Endothelial cell (in vitro differentiated cells): Measurements from ENCODE around the gene GPR82. TPM values are rescaled to one million over a fixed set of nuclear protein-coding genes. Genes with fewer than 3 reads are reported as not detected.
"Not testable (repeated sequence)": the region's sequence is repeated elsewhere in the genome, so short reads cannot be mapped to it uniquely, and the experiment has no call there.

ENCODE experiments used
- DNase-seq: peaks from one replicate; pipeline ENCODE4 v3.0.0; 2021; ENCODE audit warnings: low spot score
- H3K27ac Mint-ChIP-seq: one replicate; pipeline ENCODE4 v1.8.0; 2021; ENCODE audit warnings: mixed read lengths, inconsistent platforms; ENCODE audit not compliant: unreplicated experiment
- H3K27me3 Mint-ChIP-seq: one replicate; pipeline ENCODE4 v1.8.0; 2021; ENCODE audit warnings: mild to moderate bottlenecking, moderate library complexity, mixed read lengths, inconsistent platforms; ENCODE audit not compliant: unreplicated experiment
- H3K36me3 Mint-ChIP-seq: one replicate; pipeline ENCODE4 v1.8.0; 2021; ENCODE audit warnings: mild to moderate bottlenecking, low read depth, mixed read lengths, inconsistent platforms; ENCODE audit not compliant: unreplicated experiment
- H3K4me1 Mint-ChIP-seq: one replicate; pipeline ENCODE4 v1.8.0; 2021; ENCODE audit warnings: mild to moderate bottlenecking, mixed read lengths, inconsistent platforms; ENCODE audit not compliant: unreplicated experiment
- H3K4me3 Mint-ChIP-seq: one replicate; pipeline ENCODE4 v1.8.0; 2021; ENCODE audit warnings: mild to moderate bottlenecking, mixed read lengths, inconsistent platforms; ENCODE audit not compliant: unreplicated experiment
- H3K9me3 Mint-ChIP-seq: one replicate; pipeline ENCODE4 v1.8.0; 2021; ENCODE audit warnings: mixed read lengths, inconsistent platforms; ENCODE audit not compliant: unreplicated experiment
- long read RNA-seq: library from polyadenylated mRNA; unstranded; transcript quantifications from one replicate; pipeline ENCODE4 v2.0.0, GENCODE V29; 2020; ENCODE audit not compliant: unreplicated experiment
- total RNA-seq: library from RNA; stranded (reverse); fragmentation: NEBNext Ultra II Directional; extraction: Animal tissue kit (Norgen Biotek cat#: 25700); gene quantifications from one replicate; pipeline ENCODE4 v1.2.1, GENCODE V29; 2021; ENCODE audit not compliant: unreplicated experiment
- TF ChIP-seq, protein P1 (sequence below): fragments of 200-600 bp; sonication (generic); IDR thresholded peaks from one replicate; pipeline ENCODE4 v1.5.0; 2021; ENCODE audit warnings: antibody characterized with exemption; ENCODE audit not compliant: unreplicated experiment

The GPR82 gene
- total RNA-seq = not detected
- long read RNA-seq = 0 reads

DNA sequence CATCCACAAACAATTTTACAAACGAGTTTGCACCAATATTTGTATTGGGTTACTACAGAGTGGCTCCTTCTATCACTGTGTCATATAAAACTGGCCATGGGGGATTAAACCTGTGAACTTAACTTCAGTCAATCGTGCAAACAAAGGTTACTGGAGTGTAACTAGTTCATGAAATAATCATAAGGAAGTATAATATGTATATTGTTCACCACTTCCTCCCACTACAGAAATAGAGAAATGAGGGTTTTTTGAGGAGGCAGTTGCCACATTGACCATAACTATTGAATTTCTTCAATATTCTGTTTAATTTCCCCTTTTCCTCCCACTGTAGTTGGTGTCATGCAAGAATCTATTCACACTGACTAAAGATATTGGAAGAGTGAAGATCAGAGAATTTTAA lies at the start of gene GPR82:
Gene GPR82, plus strand, starts transcription at position 356 of the 400 bp plus-strand sequence. CDS start 2,846 bp downstream, outside the sequence.
- H3K9me3 Mint-ChIP-seq = no peaks in the 10 kb centered on the region
- H3K27ac Mint-ChIP-seq = no peak within 1 kb of the TSS
- no peak within 1 kb of the TSS for H3K4me3 Mint-ChIP-seq
- TF ChIP-seq, protein P1, sequence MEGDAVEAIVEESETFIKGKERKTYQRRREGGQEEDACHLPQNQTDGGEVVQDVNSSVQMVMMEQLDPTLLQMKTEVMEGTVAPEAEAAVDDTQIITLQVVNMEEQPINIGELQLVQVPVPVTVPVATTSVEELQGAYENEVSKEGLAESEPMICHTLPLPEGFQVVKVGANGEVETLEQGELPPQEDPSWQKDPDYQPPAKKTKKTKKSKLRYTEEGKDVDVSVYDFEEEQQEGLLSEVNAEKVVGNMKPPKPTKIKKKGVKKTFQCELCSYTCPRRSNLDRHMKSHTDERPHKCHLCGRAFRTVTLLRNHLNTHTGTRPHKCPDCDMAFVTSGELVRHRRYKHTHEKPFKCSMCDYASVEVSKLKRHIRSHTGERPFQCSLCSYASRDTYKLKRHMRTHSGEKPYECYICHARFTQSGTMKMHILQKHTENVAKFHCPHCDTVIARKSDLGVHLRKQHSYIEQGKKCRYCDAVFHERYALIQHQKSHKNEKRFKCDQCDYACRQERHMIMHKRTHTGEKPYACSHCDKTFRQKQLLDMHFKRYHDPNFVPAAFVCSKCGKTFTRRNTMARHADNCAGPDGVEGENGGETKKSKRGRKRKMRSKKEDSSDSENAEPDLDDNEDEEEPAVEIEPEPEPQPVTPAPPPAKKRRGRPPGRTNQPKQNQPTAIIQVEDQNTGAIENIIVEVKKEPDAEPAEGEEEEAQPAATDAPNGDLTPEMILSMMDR = no peak
- H3K4me1 Mint-ChIP-seq = no peaks in the 10 kb centered on the region
- H3K36me3 Mint-ChIP-seq = peaks cover 21% of the 10 kb centered on the region
- DNase-seq = no peak
- H3K27me3 Mint-ChIP-seq = no peaks in the 10 kb centered on the region

- not testable (repeated sequence) for DNase-seq, H3K9me3 Mint-ChIP-seq, H3K27ac Mint-ChIP-seq, H3K36me3 Mint-ChIP-seq, H3K4me1 Mint-ChIP-seq, H3K27me3 Mint-ChIP-seq, H3K4me3 Mint-ChIP-seq
Observed at GRCh38 chrX:41676361-41676760, 47.6 kb upstream of the GPR82 start.

DNA sequence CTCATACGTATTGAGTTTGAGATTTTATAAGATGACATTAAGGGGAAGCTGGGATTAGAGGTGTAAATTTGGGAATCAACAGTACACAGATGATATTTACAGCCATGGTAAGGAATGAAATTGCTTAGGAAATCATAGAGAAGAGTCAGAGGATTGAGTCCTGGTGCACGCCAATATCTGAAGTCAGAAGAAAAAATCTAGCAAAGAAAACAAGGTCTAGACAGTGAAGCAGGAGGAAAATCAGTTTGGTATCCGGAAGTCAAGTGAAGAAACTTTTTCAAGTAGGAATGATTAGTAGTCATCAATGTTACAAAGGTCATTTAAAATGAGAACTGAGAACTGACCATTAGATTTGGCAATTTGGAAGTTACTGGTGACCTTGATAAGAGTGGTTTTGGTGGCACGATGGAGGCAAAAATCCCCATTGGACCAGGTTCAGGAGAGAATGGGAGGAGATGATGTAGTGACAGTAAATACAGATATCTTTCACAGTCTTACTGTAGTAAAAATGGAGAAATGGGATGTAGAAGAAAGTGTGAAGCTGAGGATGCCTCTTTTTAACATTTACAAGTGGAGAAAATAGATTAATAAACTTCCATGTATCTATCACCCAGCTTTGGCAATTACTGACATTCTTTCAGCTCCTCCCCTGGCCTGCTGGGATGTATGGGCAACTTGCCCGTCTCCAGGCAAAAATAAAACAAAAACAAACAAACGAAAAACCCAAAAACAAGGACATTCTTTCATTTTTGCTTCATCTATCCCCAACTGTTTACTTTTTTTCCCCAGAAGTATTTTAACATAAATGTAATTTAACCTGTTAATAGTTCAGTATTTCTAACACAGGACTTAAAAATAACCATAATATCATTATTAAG lies 46.6 kb upstream of the GPR82 start:
- H3K4me1 Mint-ChIP-seq = peaks cover 8% of the 10 kb centered on the region
- no peaks in the 10 kb centered on the region for H3K27me3 Mint-ChIP-seq
- no peak overlapping the region for H3K27ac Mint-ChIP-seq
- H3K9me3 Mint-ChIP-seq = no peaks in the 10 kb centered on the region
- H3K4me3 Mint-ChIP-seq = no peak overlapping the region
- TF ChIP-seq, protein P1 = no peak
- no peak for DNase-seq
- no peaks in the 10 kb centered on the region for H3K36me3 Mint-ChIP-seq

DNA sequence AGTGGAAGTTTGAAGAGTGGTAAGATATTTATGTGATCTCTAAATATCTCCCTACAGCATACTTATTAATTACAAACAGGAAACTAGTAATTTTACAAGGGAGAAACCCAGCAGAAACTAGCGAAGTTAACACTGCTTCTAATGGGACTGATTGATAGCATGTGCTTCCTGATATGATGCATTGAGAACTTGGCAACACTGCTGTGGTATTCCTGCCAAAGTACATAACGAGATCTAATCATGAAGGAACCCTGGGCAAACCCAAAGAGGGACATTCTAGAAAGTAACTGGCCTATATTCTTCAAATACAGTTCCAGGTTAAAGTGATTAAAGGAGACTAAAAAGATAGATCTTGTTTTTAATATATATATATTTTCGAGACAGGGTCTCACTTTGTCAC lies 39.8 kb upstream of the GPR82 start:
- H3K27me3 Mint-ChIP-seq = no peaks in the 10 kb centered on the region
- no peaks in the 10 kb centered on the region for H3K36me3 Mint-ChIP-seq
- no peak overlapping the region for H3K27ac Mint-ChIP-seq
- TF ChIP-seq, protein P1 = no peak
- no peak overlapping the region for H3K4me3 Mint-ChIP-seq
- H3K4me1 Mint-ChIP-seq = no peaks in the 10 kb centered on the region
- no peak for DNase-seq
- no peaks in the 10 kb centered on the region for H3K9me3 Mint-ChIP-seq

GRCh38 chrX:41684940-41685339 lies 39.0 kb upstream of the GPR82 start:
- Mint-ChIP-seq H3K27ac (no peak overlapping the region), H3K4me3 (no peak overlapping the region), H3K4me1 (no peaks in the 10 kb centered on the region), H3K36me3 (no peaks in the 10 kb centered on the region), H3K27me3 (no peaks in the 10 kb centered on the region), H3K9me3 (no peaks in the 10 kb centered on the region)
- TF ChIP-seq, protein P1 = no peak
- no peak for DNase-seq
